Measurements from ENCODE around the gene MCOLN1.

Gene MCOLN1

DNA sequence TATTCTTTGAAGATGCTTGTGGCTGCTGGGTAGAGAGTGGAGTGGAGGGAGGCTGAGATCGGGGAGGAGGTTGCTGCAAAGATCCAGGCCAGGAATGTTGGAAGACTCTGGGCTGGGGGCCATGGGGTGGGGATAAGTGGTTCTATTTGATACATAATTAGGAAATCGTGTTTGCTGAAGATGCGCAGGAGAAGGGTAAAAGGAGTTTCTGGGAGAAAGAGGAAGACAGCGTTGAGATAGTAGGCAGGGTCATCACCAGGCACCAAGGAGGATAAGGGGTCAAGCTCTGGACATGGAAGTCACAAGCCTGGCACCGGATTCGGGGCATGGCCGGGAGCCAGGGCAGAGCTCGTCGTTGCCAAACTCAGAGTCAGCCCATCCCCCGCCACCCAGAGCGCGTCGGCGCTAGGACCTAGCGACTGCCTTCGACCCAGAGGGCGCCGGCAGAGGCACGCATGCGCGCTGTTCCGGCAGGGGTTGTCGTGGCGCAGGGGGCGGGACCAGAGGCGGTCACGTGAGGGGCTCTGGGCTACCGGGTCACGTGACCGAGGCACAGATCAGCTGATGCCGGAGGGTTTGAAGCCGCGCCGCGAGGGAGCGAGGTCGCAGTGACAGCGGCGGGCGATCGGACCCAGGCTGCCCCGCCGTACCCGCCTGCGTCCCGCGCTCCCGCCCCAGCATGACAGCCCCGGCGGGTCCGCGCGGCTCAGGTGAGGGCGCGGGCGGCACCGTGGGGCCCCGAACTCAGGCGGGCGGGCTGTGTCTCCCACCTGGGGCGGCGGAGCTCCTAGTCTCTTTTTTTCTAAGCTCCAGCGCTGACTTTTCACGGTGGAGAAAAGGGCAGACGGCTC, at the start of gene MCOLN1:
Gene MCOLN1 (plus strand): TSS at position 553 of the 851 bp plus-strand sequence. CDS start 127 bp downstream, at position 680.
- DNase-seq = peak; percentile 84

- no peak for DNase-seq
Observed at GRCh38 chr19:7475665-7476064, 46.8 kb upstream of the MCOLN1 start.

DNA sequence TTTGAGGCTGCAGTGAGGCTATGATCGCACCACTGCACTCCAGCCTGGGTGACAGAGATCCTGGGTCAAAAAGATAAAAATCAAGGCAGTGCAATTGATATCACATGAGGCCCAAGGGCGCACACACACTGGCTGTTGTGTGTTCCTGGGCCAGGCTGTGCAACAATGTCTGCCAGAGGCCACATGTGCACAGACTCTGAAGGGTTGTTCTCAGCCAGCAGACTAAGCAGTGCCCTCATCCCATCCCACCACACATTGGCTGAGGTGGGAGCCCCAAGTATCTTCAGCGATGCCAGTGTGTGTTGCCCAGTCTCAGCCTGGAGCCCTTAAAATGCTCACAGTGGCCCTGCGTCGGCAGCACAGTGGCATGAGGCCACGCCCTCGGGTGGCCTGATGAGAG, 46.2 kb upstream of the MCOLN1 start:
- no peak for DNase-seq

GRCh38 chr19:7476777-7477494, 45.5 kb upstream of the MCOLN1 start:
- no peak for DNase-seq

- no peak for DNase-seq
Observed at GRCh38 chr19:7477758-7478157, 44.7 kb upstream of the MCOLN1 start.

GRCh38 chr19:7478173-7478842, 44.1 kb upstream of the MCOLN1 start:
- DNase-seq = no peak

DNA sequence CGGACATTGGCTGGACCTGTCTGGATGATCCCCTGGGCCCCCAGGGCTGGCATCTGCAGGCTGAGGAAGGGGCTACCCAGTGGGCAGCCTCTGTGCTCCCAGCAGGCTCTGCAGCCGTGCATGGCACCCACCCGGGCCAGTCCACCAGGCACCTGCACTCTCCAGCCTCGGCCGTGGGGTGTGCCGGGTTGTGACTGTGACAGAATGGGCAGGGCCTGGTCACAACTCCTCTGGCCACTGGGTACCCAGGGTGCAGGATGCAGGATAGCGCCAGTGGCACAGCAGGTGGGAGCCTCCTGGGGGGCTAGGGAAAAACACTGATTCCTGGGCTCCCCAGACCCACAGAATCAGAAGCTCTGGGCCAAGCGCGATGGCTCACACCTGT, 43.6 kb upstream of the MCOLN1 start:
- DNase-seq = no peak

GRCh38 chr19:7480222-7480969, 42.0 kb upstream of the MCOLN1 start:
- DNase-seq = no peak

DNA sequence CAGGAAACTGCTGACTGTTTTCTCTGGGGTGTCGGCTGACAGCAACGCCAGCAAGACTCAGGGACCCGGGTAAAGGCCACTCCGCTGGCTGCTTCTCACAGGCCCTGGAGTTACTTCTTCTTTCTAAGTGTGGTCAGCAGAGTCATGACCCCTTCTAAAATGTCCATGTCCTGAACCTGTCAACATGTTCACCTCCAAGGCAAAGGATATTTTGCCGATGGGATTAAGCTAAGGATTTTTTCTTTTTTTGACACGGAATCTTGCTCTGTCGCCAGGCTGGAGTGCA, 41.5 kb upstream of the MCOLN1 start:
- DNase-seq = no peak

- no peak for DNase-seq
Observed at GRCh38 chr19:7482584-7483439, 39.6 kb upstream of the MCOLN1 start.

GRCh38 chr19:7483720-7484201, 38.7 kb upstream of the MCOLN1 start:
- DNase-seq = no peak

DNA sequence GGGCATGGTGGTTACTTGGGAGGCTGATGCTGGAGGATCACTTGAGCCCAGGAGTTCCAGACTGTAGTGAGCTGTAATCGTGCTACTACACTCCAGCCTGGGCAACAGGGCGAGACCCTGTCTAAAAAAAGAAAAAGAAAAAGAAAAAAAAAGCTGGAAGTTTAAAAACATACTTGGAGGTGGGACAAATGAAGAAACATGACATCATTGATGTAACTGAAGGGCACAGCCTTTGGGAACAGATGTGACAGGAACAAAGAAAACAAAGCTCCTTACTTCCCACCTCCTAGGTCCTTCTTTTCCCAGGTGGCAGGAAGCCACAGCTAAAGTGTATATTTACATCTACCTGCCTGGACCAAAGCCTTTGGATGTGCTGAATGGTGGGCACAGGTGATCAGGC, 35.5 kb upstream of the MCOLN1 start:
- DNase-seq = no peak

- DNase-seq = peak; percentile 27
Observed at GRCh38 chr19:7488736-7489353, 33.6 kb upstream of the MCOLN1 start, which contains the start of gene PEX11G. PEX11G (minus strand) TSS chr19:7489035; CDS start chr19:7489010, 25 bp downstream.

DNA sequence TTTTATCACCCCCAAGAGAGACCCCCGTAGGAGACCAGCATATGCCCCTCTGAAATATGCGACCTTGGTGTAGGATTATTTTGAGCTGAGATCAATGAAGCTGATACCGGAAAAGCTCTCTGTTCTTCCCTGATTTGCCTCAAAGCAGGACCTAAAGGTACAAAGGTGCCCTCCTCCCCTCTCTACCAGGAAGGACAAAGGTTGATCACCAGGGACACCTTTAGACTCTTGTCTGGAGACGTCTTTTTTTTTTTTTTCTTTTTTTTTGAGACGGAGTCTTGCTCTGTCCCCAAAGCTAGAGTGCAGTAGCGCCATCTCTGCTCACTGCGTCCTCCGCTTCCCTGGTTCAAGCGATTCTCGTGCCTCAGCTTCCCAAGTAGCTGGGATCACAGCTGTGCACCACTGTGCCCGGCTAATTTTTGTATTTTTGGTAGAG, 32.8 kb upstream of the MCOLN1 start:
- DNase-seq = no peak

DNA sequence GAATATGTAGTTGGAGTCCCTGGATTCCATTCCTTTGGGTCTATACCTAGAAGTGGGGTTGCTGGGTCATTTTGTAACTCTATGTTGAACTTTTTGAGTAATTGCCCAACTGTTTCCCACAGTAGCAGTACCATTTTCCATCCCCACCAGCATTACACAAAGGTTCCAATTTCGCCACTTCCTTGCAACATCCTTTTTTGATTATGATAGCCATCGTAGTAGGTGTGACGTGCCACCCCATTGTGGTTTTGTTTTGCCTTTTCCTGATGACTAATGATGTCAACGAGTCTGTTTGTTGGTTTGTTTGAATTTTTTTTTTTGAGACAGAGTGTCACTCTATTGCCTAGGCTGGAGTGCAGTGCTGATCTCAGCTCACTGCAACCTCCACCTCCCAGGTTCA, 30.3 kb upstream of the MCOLN1 start:
- no peak for DNase-seq

DNA sequence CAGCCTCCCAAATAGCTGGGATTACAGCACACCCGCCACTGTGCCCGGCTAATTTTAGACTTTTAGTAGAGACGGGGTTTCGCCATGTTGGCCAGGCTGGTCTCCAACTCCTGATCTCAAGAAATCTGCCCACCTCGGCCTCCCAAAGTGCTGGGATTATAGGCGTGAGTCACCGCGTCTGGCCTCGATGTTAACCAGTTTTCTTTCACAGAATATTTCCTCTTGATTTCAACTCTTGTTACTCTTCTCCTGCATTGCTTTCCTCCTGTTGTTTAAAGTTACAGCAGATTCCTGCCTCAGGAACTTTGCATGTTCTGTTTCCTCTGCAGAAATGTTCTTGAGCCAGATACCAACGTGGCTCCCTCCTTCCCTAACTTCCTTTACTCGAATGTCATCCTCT, 29.9 kb upstream of the MCOLN1 start:
- no peak for DNase-seq

DNA sequence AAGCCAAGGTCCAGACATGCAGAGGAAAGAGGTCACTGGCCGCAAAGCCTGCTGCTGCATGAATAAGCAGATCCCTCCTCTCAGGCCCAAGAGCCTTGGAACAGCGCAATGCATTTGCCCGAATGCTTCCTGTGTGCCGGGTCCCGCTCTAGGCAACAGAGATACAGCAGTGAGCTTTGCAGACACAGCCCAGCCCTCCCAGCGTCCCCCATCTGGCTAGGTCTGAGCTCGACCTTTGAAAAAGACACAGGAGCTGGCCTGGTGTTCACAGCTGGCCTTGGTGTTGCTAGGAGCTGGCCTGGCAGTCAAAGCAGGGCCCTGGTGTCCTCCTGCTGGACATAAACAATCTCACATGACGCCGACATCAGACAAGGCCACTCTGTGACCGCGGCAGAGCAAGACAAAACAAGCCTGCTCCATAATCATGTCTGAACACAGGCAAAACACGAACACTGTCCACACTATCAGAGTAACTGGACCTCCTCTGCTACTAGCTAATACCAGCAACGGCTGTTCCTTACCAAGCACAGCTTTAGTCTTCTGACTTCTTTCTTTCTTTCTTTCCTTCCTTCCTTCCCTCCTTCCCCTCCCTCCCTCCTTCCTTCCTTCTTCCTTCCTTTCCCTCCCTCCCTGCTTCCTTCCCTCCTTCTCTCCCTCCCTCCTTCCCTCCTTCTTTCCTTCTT, 27.9 kb upstream of the MCOLN1 start:
- DNase-seq = no peak

GRCh38 chr19:7497292-7497691, 25.1 kb upstream of the MCOLN1 start:
- DNase-seq = no peak

GRCh38 chr19:7500811-7501450, 21.5 kb upstream of the MCOLN1 start:
- peak; percentile 48 for DNase-seq

DNA sequence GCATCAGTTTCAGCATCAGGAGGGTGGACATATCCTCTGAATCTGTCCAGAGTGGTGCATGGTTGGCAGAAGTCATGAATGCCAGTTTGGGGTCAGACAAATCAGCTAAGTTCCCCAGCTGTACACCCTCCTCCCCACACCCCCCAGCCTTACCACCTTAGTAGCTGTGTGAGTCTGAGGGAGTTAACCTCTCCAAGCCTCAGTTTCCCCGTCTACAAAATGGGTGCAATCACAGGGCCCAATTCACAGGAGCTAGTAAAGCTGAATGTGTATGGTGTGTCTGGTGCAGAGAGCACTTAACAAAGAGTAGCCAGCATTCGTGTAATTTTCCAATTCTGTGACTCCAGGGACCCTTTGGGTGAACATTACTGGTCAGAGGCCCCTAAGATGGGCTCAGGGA, 19.9 kb upstream of the MCOLN1 start:
- no peak for DNase-seq

Data from NCI-H524 treated with DMSO at 0.1 percent for 48 hours (cell line).